ENCODE results near the gene EIF2S1. TPM values are rescaled to one million over a fixed set of nuclear protein-coding genes. Genes with fewer than 3 reads are reported as not detected.

The EIF2S1 gene
- total RNA-seq, 4 donors from 2014 or later, result 102 to 180 (median 150) TPM

GRCh38 chr14:67392123-67392522 lies 32.0 kb downstream of the EIF2S1 start:
- Histone ChIP-seq H3K27me3 (no peaks in the 10 kb centered on the region), H3K36me3 (no peaks in the 10 kb centered on the region), H3K4me1 (peaks cover 0 to 2% (median 0%) of the 10 kb centered on the region in 3 donors), H3K27ac (no peak overlapping the region), H3K4me3 (no peak overlapping the region), H3K9me3 (no peaks in the 10 kb centered on the region)
- 73 to 100% methylated on average over 1 to 2 of the region's 3 CpGs for WGBS, 2 donors (ENCODE audit: low coverage in 1 of 2)
- no peak for TF ChIP-seq CTCF (IDR thresholded peaks at IDR 0.05)
- no peak for TF ChIP-seq POLR2A (IDR thresholded peaks at IDR 0.05)
- no peak for TF ChIP-seq POLR2AphosphoS5 (IDR thresholded peaks at IDR 0.05)
- no peak for TF ChIP-seq EP300 (IDR thresholded peaks at IDR 0.05)
- ATAC-seq, result no peak

- Histone ChIP-seq H3K27me3 (peaks cover 3% of the 10 kb centered on the region), H3K9me3 (no peaks in the 10 kb centered on the region), H3K4me1 (no peaks in the 10 kb centered on the region), H3K27ac (no peak overlapping the region), H3K36me3 (no peaks in the 10 kb centered on the region), H3K4me3 (no peak overlapping the region)
- WGBS, 2 donors (ENCODE audit: low coverage in 1 of 2), result no CpG with 5 or more reads among the region's 9 CpGs
- ATAC-seq, result no peak
- no peak for TF ChIP-seq POLR2A (IDR thresholded peaks at IDR 0.05)
- no peak for TF ChIP-seq POLR2AphosphoS5 (IDR thresholded peaks at IDR 0.05)
- no peak for TF ChIP-seq EP300 (IDR thresholded peaks at IDR 0.05)
- TF ChIP-seq CTCF (IDR thresholded peaks at IDR 0.05), result no peak
Observed at GRCh38 chr14:67392800-67393199, 32.7 kb downstream of the EIF2S1 start.

GRCh38 chr14:67393689-67394088 lies 33.6 kb downstream of the EIF2S1 start:
- no peaks in the 10 kb centered on the region for H3K4me1 ChIP-seq
- TF ChIP-seq CTCF (IDR thresholded peaks at IDR 0.05) (no peak), POLR2AphosphoS5 (IDR thresholded peaks at IDR 0.05) (no peak), EP300 (IDR thresholded peaks at IDR 0.05) (no peak)
- peaks cover 5% of the 10 kb centered on the region for H3K27me3 ChIP-seq
- H3K27ac ChIP-seq, result no peak overlapping the region
- H3K9me3 ChIP-seq, result no peaks in the 10 kb centered on the region
- H3K4me3 ChIP-seq, result no peak overlapping the region
- WGBS, 2 donors (ENCODE audit: low coverage in 1 of 2), result 58 to 86% methylated on average over 1 to 3 of the region's 6 CpGs
- ATAC-seq, result no peak
- H3K36me3 ChIP-seq, result no peaks in the 10 kb centered on the region

- Histone ChIP-seq H3K27me3 (peaks cover 5% of the 10 kb centered on the region), H3K4me1 (no peaks in the 10 kb centered on the region), H3K27ac (no peak overlapping the region), H3K9me3 (no peaks in the 10 kb centered on the region), H3K36me3 (no peaks in the 10 kb centered on the region), H3K4me3 (no peak overlapping the region)
- no peak for ATAC-seq
- TF ChIP-seq EP300 (IDR thresholded peaks at IDR 0.05) (no peak), POLR2AphosphoS5 (IDR thresholded peaks at IDR 0.05) (no peak), CTCF (IDR thresholded peaks at IDR 0.05) (no peak), POLR2A (IDR thresholded peaks at IDR 0.05) (no peak)
- 93% methylated on average over 7 of the region's 16 CpGs; no CpG with 5 or more reads in 1 of the 2 donors for WGBS, 2 donors (ENCODE audit: low coverage in 1 of 2)
Observed at GRCh38 chr14:67395086-67395875, 35.2 kb downstream of the EIF2S1 start.

GRCh38 chr14:67395876-67396189 lies 35.7 kb downstream of the EIF2S1 start:
- H3K4me1 ChIP-seq, result no peaks in the 10 kb centered on the region
- H3K9me3 ChIP-seq, result no peaks in the 10 kb centered on the region
- TF ChIP-seq EP300 (IDR thresholded peaks at IDR 0.05), result no peak
- no peak for TF ChIP-seq POLR2A (IDR thresholded peaks at IDR 0.05)
- no peak for TF ChIP-seq CTCF (IDR thresholded peaks at IDR 0.05)
- no peak for TF ChIP-seq POLR2AphosphoS5 (IDR thresholded peaks at IDR 0.05)
- peaks cover 5% of the 10 kb centered on the region for H3K27me3 ChIP-seq
- no peak for ATAC-seq
- WGBS, 2 donors (ENCODE audit: low coverage in 1 of 2), result 77 to 82% methylated on average over 5 of the region's 5 CpGs
- H3K27ac ChIP-seq, result no peak overlapping the region
- H3K36me3 ChIP-seq, result no peaks in the 10 kb centered on the region
- H3K4me3 ChIP-seq, result no peak overlapping the region
